HepG2 (cell line): Measurements from ENCODE around the gene HRG. TPM values are rescaled to one million over a fixed set of nuclear protein-coding genes. Genes with fewer than 3 reads are reported as not detected.
"Not testable (repeated sequence)": the region's sequence is repeated elsewhere in the genome, so short reads cannot be mapped to it uniquely, and the experiment has no call there.

Source experiments
- ATAC-seq: fragments of 200-7000 bp; cut with Tn5 transposase; 3 replicates; pipeline ENCODE4 v1.9.1; 2020; ENCODE audit warnings: mild to moderate bottlenecking, moderate library complexity
- BruUV-seq: library from RNA; stranded (reverse); fragments of 400-500 nt; replicated peaks from 2 replicates; lab custom pipeline; 2021; lab: Mats Ljungman, UMichigan
- CTCF ChIA-PET: fragments of 300-600 bp; formaldehyde crosslinking; extraction: SDS; loops from one replicate; lab custom pipeline; 2021; ENCODE audit warnings: low total read pairs, inconsistent platforms, low intra/inter-chr PET ratio; lab: Yijun Ruan, JAX
- POLR2A ChIA-PET: fragments of 350-600 bp; sonication (Branson Sonifier 250); formaldehyde crosslinking; loops from one replicate; lab custom pipeline; 2020; ENCODE audit warnings: antibody characterized with exemption, inconsistent platforms; lab: Yijun Ruan, JAX
- DNase-seq: peaks from one replicate; pipeline ENCODE4 v3.0.0-alpha.2; 2015; ENCODE audit warnings: low spot score
- FAIRE-seq: peaks from 3 replicates; lab custom pipeline; 2011; peaks lifted over from hg19 to GRCh38; lab: Jason Lieb, UNC
- H2AFZ ChIP-seq: one replicate; pipeline ENCODE4 v1.6.1; 2011; ENCODE audit warnings: low read length, inconsistent platforms
- H3K27ac ChIP-seq: fragments of 300-600 bp; 3 replicates; pipeline ENCODE4 v1.8.0; 2011; ENCODE audit warnings: mixed run types, mild to moderate bottlenecking, mixed read lengths, low read length, inconsistent platforms; ENCODE audit not compliant: insufficient read depth; ENCODE audit errors: extremely low read length
- H3K27me3 ChIP-seq, 2 experiments: fragments of 200-600 bp in 1 of 2; 2 replicates in 1 of 2; 3 replicates in 1 of 2; pipeline versions ENCODE4 v1.6.0 to v1.8.0; 2011; ENCODE audit warnings: low read length in 2 of 2, mild to moderate bottlenecking in 2 of 2, moderate library complexity in 2 of 2, inconsistent platforms in 1 of 2; ENCODE audit not compliant: insufficient read depth in 2 of 2, control insufficient read depth in 1 of 2
- H3K36me3 ChIP-seq, 2 experiments: fragments of 200-600 bp in 1 of 2; replicated peaks in 1 of 2; 2 replicates in 1 of 2; 3 replicates in 1 of 2; pipeline versions ENCODE4 v1.5.1 to v1.8.0; 2011; ENCODE audit warnings: low read length in 2 of 2, inconsistent platforms in 1 of 2; ENCODE audit not compliant: insufficient read depth in 2 of 2, control insufficient read depth in 1 of 2
- H3K4me1 ChIP-seq: 2 replicates; pipeline ENCODE4 v1.5.1; 2012; ENCODE audit warnings: low read length, inconsistent platforms; ENCODE audit not compliant: insufficient read depth
- H3K4me2 ChIP-seq: 2 replicates; pipeline ENCODE4 v1.6.0; 2011; ENCODE audit warnings: low read depth, low read length, inconsistent platforms
- H3K4me3 ChIP-seq, 3 experiments: fragments of 200-600 bp in 1 of 3; sonication (generic), shearing (Covaris generic) in 1 of 3; replicated peaks in 1 of 3; 2 replicates each; pipeline ENCODE4 v1.5.1; 2011 to 2016; ENCODE audit warnings: low read length in 3 of 3, inconsistent platforms in 2 of 3, low read depth in 2 of 3, mild to moderate bottlenecking in 2 of 3, control low read depth in 1 of 3, mixed read lengths in 1 of 3; ENCODE audit not compliant: insufficient read depth in 1 of 3
- H3K79me2 ChIP-seq: one replicate; pipeline ENCODE4 v1.6.1; 2011; ENCODE audit warnings: low read length, inconsistent platforms; ENCODE audit not compliant: insufficient read depth
- H3K9ac ChIP-seq: 2 replicates; pipeline ENCODE4 v1.6.0; 2011; ENCODE audit warnings: mild to moderate bottlenecking, low read depth, low read length, inconsistent platforms; ENCODE audit not compliant: insufficient read depth
- H3K9me3 ChIP-seq: 2 replicates; pipeline ENCODE4 v1.5.1; 2012; ENCODE audit warnings: mild to moderate bottlenecking, low read length
- H4K20me1 ChIP-seq: 2 replicates; pipeline ENCODE4 v1.6.0; 2011; ENCODE audit warnings: inconsistent platforms, mild to moderate bottlenecking, low read length, moderate library complexity; ENCODE audit not compliant: insufficient read depth
- AGO2 ChIP-seq: fragments of 200-400 bp; formaldehyde crosslinking; optimal IDR thresholded peaks from 2 replicates; pipeline ENCODE3; 2017; ENCODE audit warnings: mild to moderate bottlenecking, low read depth, low read length, moderate library complexity
- DPF2 ChIP-seq: sonication (generic); formaldehyde crosslinking; IDR thresholded peaks from 2 replicates; pipeline ENCODE4 v1.4.0; 2020; ENCODE audit warnings: mild to moderate bottlenecking, low read depth, missing genetic modification reagents, borderline replicate concordance
- MXD4 ChIP-seq: IDR thresholded peaks from 2 replicates; pipeline ENCODE4 v1.6.1; 2016; ENCODE audit warnings: mild to moderate bottlenecking, missing biosample characterization, missing genetic modification reagents
- SPEN ChIP-seq: sonication (generic); formaldehyde crosslinking; IDR thresholded peaks from 2 replicates; pipeline ENCODE4 v1.5.1; 2020; ENCODE audit warnings: low read depth, mild to moderate bottlenecking, missing genetic modification reagents
- THAP8 ChIP-seq: sonication (generic); formaldehyde crosslinking; IDR thresholded peaks from 2 replicates; pipeline ENCODE4 v1.5.1; 2020; ENCODE audit warnings: missing genetic modification reagents, mild to moderate bottlenecking, borderline replicate concordance
- THYN1 ChIP-seq: sonication (generic); formaldehyde crosslinking; IDR thresholded peaks from 2 replicates; pipeline ENCODE4 v1.8.1; 2023; ENCODE audit warnings: low read depth, mild to moderate bottlenecking, moderate library complexity, missing genetic modification reagents, borderline replicate concordance
- ZKSCAN1 ChIP-seq: fragments of 150-350 bp; IDR thresholded peaks from 2 replicates; pipeline ENCODE4 v1.6.1; 2014; ENCODE audit warnings: low read length
- ZNF484 ChIP-seq: sonication (generic); formaldehyde crosslinking; IDR thresholded peaks from 2 replicates; pipeline ENCODE4 v1.5.1; 2020; ENCODE audit warnings: mild to moderate bottlenecking, low read depth, missing genetic modification reagents, borderline replicate concordance
- ZNF580 ChIP-seq: IDR thresholded peaks from 2 replicates; pipeline ENCODE4 v1.6.1; 2016; ENCODE audit warnings: low read depth, borderline replicate concordance
- WGBS: methylation state at CpG from one replicate; pipeline ENCODE4 v1.1.6; 2017; ENCODE audit warnings: low lambda C conversion rate; 5-methylcytosine and 5-hydroxymethylcytosine counted together
- in situ Hi-C: cut with HindIII; loops from 2 replicates; pipeline ENCODE4 v1.10.0; 2017; ENCODE audit warnings: low pct_unique_long_range_greater_than_20kb; ENCODE audit not compliant: extremely low pct_ligation_motif_present
- intact Hi-C: fragments of 100-400 bp; cut with micrococcal nuclease; formaldehyde crosslinking; loops from one replicate; pipeline ENCODE4 v1.10.0; 2022; ENCODE audit not compliant: unreplicated experiment
- polyA plus RNA-seq, 8 experiments: library from polyadenylated mRNA; depleted of rRNA in 3 of 8; stranded (reverse) in 7 of 8; unstranded in 1 of 8; fragments of >200 nt; fragmentation: Illumina TruSeq in 4 of 8; extraction: Trizol in 4 of 8; gene quantifications; 2 replicates each; pipeline versions ENCODE4 v1.2.1 to v1.2.3, GENCODE V29; 2011 to 2016; ENCODE audit warnings: low read depth in 4 of 8, missing spikeins in 1 of 8, mixed read lengths in 1 of 8; ENCODE audit not compliant: insufficient read depth in 1 of 8
- total RNA-seq, 5 experiments: library from RNA; depleted of rRNA; stranded (reverse); fragments of >200 nt; fragmentation: Illumina TruSeq; extraction: Trizol; gene quantifications; 2 replicates each; pipeline ENCODE4 v1.2.3, GENCODE V29; 2016; ENCODE audit warnings: low read depth in 1 of 5
- TF ChIP-seq, protein P1 (sequence below): sonication (generic); formaldehyde crosslinking; IDR thresholded peaks from 2 replicates; pipeline ENCODE4 v1.5.1; 2020; ENCODE audit warnings: missing genetic modification reagents, mild to moderate bottlenecking, borderline replicate concordance

Gene HRG
- total and polyA plus RNA-seq, 2 of the 13 experiments (the other 11 are each of a cell fraction or from before 2014, with no cell fraction given): 0.09 to 0.11 TPM

GRCh38 chr3:186690304-186690703, 24.5 kb downstream of the HRG start:
- CTCF ChIA-PET, H3K36me3 ChIP-seq, H3K79me2 ChIP-seq, H3K4me3 ChIP-seq, H3K27ac ChIP-seq, H4K20me1 ChIP-seq, H3K9ac ChIP-seq, H3K4me2 ChIP-seq, ATAC-seq, intact Hi-C loops, H3K27me3 ChIP-seq, BruUV-seq, H3K9me3 ChIP-seq, FAIRE-seq, in situ Hi-C loops, POLR2A ChIA-PET, H2AFZ ChIP-seq, DNase-seq: not testable (repeated sequence)
- 68% methylated on average over 1 of the region's 1 CpG for WGBS
- peaks cover 12% of the 10 kb centered on the region for H3K4me1 ChIP-seq

DNA sequence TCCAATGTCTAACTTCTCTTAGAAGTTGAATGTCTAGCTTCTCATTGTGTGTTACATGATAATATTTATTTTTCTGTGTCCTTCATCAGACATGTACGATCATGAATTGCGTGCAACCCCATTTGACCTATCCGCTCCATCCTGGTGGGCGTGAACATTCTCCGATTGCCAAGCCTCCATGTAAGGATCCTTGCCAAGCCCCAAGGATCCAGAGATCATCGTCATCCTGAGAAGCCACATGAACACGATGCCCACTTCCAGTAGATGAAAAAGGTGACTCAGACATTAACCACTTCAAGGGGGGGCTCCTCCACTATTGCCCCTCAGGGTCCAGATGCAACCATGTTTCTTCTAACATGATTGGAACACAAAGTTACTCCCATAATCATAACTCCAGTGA, 25.9 kb downstream of the HRG start:
- ChIA-PET CTCF (no interaction called here), POLR2A (no interaction called here)
- H3K79me2 ChIP-seq: no peaks in the 10 kb centered on the region
- H2AFZ ChIP-seq: no peak overlapping the region
- H3K36me3 ChIP-seq: no peaks in the 10 kb centered on the region
- FAIRE-seq (no peak), DNase-seq (no peak), ATAC-seq (no peak)
- peaks cover 12% of the 10 kb centered on the region for H3K4me1 ChIP-seq
- no peak overlapping the region for H3K27ac ChIP-seq
- H3K4me3 ChIP-seq: no peak overlapping the region
- H3K9ac ChIP-seq: no peak overlapping the region
- H3K9me3 ChIP-seq: no peaks in the 10 kb centered on the region
- no peak overlapping the region for H3K4me2 ChIP-seq
- intact Hi-C loops (no loop called here), in situ Hi-C loops (no loop called here)
- BruUV-seq: no TSS peak
- 61% methylated on average over 7 of the region's 7 CpGs for WGBS
- H4K20me1 ChIP-seq: no peaks in the 10 kb centered on the region
- H3K27me3 ChIP-seq: peaks cover 0 to 6% of the 10 kb centered on the region in 2 experiments; a peak in 3 of 5 replicates
- TF ChIP-seq THYN1 (CRISPR knock-in tag) (no peak), ZNF484 (CRISPR knock-in tag) (no peak), SPEN (no peak), THAP8 (CRISPR knock-in tag) (no peak), DPF2 (CRISPR knock-in tag) (no peak), ZNF580 (CRISPR knock-in tag) (no peak), AGO2 (no peak), MXD4 (CRISPR knock-in tag) (no peak), ZKSCAN1 (no peak)
- TF ChIP-seq, protein P1, sequence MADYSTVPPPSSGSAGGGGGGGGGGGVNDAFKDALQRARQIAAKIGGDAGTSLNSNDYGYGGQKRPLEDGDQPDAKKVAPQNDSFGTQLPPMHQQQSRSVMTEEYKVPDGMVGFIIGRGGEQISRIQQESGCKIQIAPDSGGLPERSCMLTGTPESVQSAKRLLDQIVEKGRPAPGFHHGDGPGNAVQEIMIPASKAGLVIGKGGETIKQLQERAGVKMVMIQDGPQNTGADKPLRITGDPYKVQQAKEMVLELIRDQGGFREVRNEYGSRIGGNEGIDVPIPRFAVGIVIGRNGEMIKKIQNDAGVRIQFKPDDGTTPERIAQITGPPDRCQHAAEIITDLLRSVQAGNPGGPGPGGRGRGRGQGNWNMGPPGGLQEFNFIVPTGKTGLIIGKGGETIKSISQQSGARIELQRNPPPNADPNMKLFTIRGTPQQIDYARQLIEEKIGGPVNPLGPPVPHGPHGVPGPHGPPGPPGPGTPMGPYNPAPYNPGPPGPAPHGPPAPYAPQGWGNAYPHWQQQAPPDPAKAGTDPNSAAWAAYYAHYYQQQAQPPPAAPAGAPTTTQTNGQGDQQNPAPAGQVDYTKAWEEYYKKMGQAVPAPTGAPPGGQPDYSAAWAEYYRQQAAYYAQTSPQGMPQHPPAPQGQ (CRISPR knock-in tag): no peak
